Activated T-helper 1 cell treated with anti-CD3 and anti-CD28 coated beads, Interleukin-12 subunit alpha, Interleukin-12 subunit beta, Interleukin-2, Interleukin-4 antibody, amounts not matched to agents 30 ng/mL and 10 ng/mL and 1 ng/mL, durations not matched to agents 14 hours and 24 hours and 36 hours (primary cell): ENCODE measurements around the gene MRPL3. TPM values are rescaled to one million over a fixed set of nuclear protein-coding genes. Genes with fewer than 3 reads are reported as not detected.

ENCODE experiments used
- DNase-seq: peaks from one replicate; pipeline ENCODE4 v3.0.0; 2021; ENCODE audit warnings: low spot score
- H3K27ac Mint-ChIP-seq: one replicate; pipeline ENCODE4 v1.8.0; 2021; ENCODE audit warnings: mild to moderate bottlenecking, mixed read lengths
- H3K27me3 Mint-ChIP-seq: one replicate; pipeline ENCODE4 v1.8.0; 2022; ENCODE audit warnings: mild to moderate bottlenecking, moderate library complexity, mixed read lengths; ENCODE audit not compliant: insufficient read depth
- H3K36me3 Mint-ChIP-seq: one replicate; pipeline ENCODE4 v1.8.0; 2021; ENCODE audit warnings: low read depth, mixed read lengths
- H3K4me1 Mint-ChIP-seq: one replicate; pipeline ENCODE4 v1.8.0; 2021; ENCODE audit warnings: low read depth, mixed read lengths
- H3K4me3 Mint-ChIP-seq: one replicate; pipeline ENCODE4 v1.8.0; 2021; ENCODE audit warnings: mild to moderate bottlenecking, moderate library complexity, mixed read lengths
- H3K9me3 Mint-ChIP-seq: one replicate; pipeline ENCODE4 v1.8.0; 2021; ENCODE audit warnings: mixed read lengths
- intact Hi-C: fragments of 100-400 bp; cut with micrococcal nuclease; formaldehyde crosslinking; loops from one replicate; pipeline ENCODE4 v1.15.1; 2024
- total RNA-seq: library from RNA; stranded (reverse); gene quantifications from 2 replicates; pipeline ENCODE4 v1.2.3, GENCODE V29; 2022

MRPL3 gene
- total RNA-seq, 1 donor from 2014 or later = 166 TPM

- peaks cover 40% of the 10 kb centered on the region for H3K36me3 Mint-ChIP-seq
- no peak overlapping the region for H3K27ac Mint-ChIP-seq
- no peak overlapping the region for H3K4me3 Mint-ChIP-seq
- peaks cover 22% of the 10 kb centered on the region for H3K4me1 Mint-ChIP-seq
- no peaks in the 10 kb centered on the region for H3K9me3 Mint-ChIP-seq
- no peak for DNase-seq
- intact Hi-C loops = loop anchor here (1.0 kb wide), 1 partner anchor 15 kb away; no protein-coding TSS in a partner anchor
- H3K27me3 Mint-ChIP-seq = no peaks in the 10 kb centered on the region
Measured at GRCh38 chr3:131485119-131485518, 17.7 kb downstream of the MRPL3 start.

- no peak for DNase-seq
Measured at GRCh38 chr3:131484496-131485111, 18.2 kb downstream of the MRPL3 start.

GRCh38 chr3:131480116-131480515 lies 22.7 kb downstream of the MRPL3 start:
- DNase-seq = no peak
- intact Hi-C loops = no loop called here
- H3K36me3 Mint-ChIP-seq = peaks cover 36% of the 10 kb centered on the region
- H3K4me1 Mint-ChIP-seq = peaks cover 12% of the 10 kb centered on the region
- no peak overlapping the region for H3K4me3 Mint-ChIP-seq
- H3K27ac Mint-ChIP-seq = no peak overlapping the region
- no peaks in the 10 kb centered on the region for H3K9me3 Mint-ChIP-seq
- no peaks in the 10 kb centered on the region for H3K27me3 Mint-ChIP-seq

More at GRCh38 chr3:131484496-131485111, 18.2 kb downstream of the MRPL3 start:
- Mint-ChIP-seq H3K36me3 (peaks cover 42% of the 10 kb centered on the region), H3K27me3 (no peaks in the 10 kb centered on the region), H3K4me3 (no peak overlapping the region), H3K9me3 (no peaks in the 10 kb centered on the region), H3K4me1 (peaks cover 22% of the 10 kb centered on the region), H3K27ac (no peak overlapping the region)
- intact Hi-C loops = loop anchor here (1.0 kb wide), 1 partner anchor 14 kb away; no protein-coding TSS in a partner anchor

GRCh38 chr3:131477813-131478212 lies 25.0 kb downstream of the MRPL3 start:
- Mint-ChIP-seq H3K4me3 (no peak overlapping the region), H3K4me1 (peaks cover 14% of the 10 kb centered on the region), H3K27ac (no peak overlapping the region), H3K36me3 (peaks cover 28% of the 10 kb centered on the region), H3K27me3 (no peaks in the 10 kb centered on the region), H3K9me3 (no peaks in the 10 kb centered on the region)
- DNase-seq = no peak
- intact Hi-C loops = no loop called here

GRCh38 chr3:131474115-131474514 lies 28.7 kb downstream of the MRPL3 start:
- H3K36me3 Mint-ChIP-seq = peaks cover 33% of the 10 kb centered on the region
- H3K27ac Mint-ChIP-seq = no peak overlapping the region
- H3K9me3 Mint-ChIP-seq = no peaks in the 10 kb centered on the region
- H3K27me3 Mint-ChIP-seq = no peaks in the 10 kb centered on the region
- no peak overlapping the region for H3K4me3 Mint-ChIP-seq
- DNase-seq = no peak
- intact Hi-C loops = no loop called here
- H3K4me1 Mint-ChIP-seq = peaks cover 30% of the 10 kb centered on the region

GRCh38 chr3:131470377-131470776 lies 32.4 kb downstream of the MRPL3 start:
- peaks cover 32% of the 10 kb centered on the region for H3K36me3 Mint-ChIP-seq
- intact Hi-C loops = loop anchor here (1.0 to 2.0 kb wide), 3 partner anchors 15 to 84 kb away; no protein-coding TSS in a partner anchor
- H3K27ac Mint-ChIP-seq = peak overlapping the region; percentile 20
- no peak for DNase-seq
- no peak overlapping the region for H3K4me3 Mint-ChIP-seq
- peaks cover 26% of the 10 kb centered on the region for H3K4me1 Mint-ChIP-seq
- no peaks in the 10 kb centered on the region for H3K27me3 Mint-ChIP-seq
- no peaks in the 10 kb centered on the region for H3K9me3 Mint-ChIP-seq

- Mint-ChIP-seq H3K4me3 (no peak overlapping the region), H3K36me3 (peaks cover 39% of the 10 kb centered on the region), H3K27ac (no peak overlapping the region), H3K4me1 (no peaks in the 10 kb centered on the region), H3K27me3 (no peaks in the 10 kb centered on the region), H3K9me3 (no peaks in the 10 kb centered on the region)
- intact Hi-C loops = no loop called here
- DNase-seq = no peak
Measured at GRCh38 chr3:131458653-131459052, 44.1 kb downstream of the MRPL3 start.

GRCh38 chr3:131457220-131457619 lies 45.6 kb downstream of the MRPL3 start:
- no peaks in the 10 kb centered on the region for H3K4me1 Mint-ChIP-seq
- H3K4me3 Mint-ChIP-seq = no peak overlapping the region
- H3K9me3 Mint-ChIP-seq = no peaks in the 10 kb centered on the region
- DNase-seq = no peak
- no peaks in the 10 kb centered on the region for H3K27me3 Mint-ChIP-seq
- no peak overlapping the region for H3K27ac Mint-ChIP-seq
- intact Hi-C loops = no loop called here
- peaks cover 26% of the 10 kb centered on the region for H3K36me3 Mint-ChIP-seq

GRCh38 chr3:131454501-131454900 lies 48.3 kb downstream of the MRPL3 start:
- H3K9me3 Mint-ChIP-seq = no peaks in the 10 kb centered on the region
- H3K27me3 Mint-ChIP-seq = no peaks in the 10 kb centered on the region
- intact Hi-C loops = no loop called here
- no peak overlapping the region for H3K27ac Mint-ChIP-seq
- H3K4me3 Mint-ChIP-seq = no peak overlapping the region
- H3K36me3 Mint-ChIP-seq = peaks cover 11% of the 10 kb centered on the region
- H3K4me1 Mint-ChIP-seq = no peaks in the 10 kb centered on the region
- no peak for DNase-seq

GRCh38 chr3:131453533-131453932 lies 49.2 kb downstream of the MRPL3 start:
- H3K27ac Mint-ChIP-seq = no peak overlapping the region
- H3K27me3 Mint-ChIP-seq = no peaks in the 10 kb centered on the region
- H3K36me3 Mint-ChIP-seq = peaks cover 5% of the 10 kb centered on the region
- H3K4me1 Mint-ChIP-seq = no peaks in the 10 kb centered on the region
- no peak for DNase-seq
- intact Hi-C loops = no loop called here
- peaks cover 3% of the 10 kb centered on the region for H3K9me3 Mint-ChIP-seq
- no peak overlapping the region for H3K4me3 Mint-ChIP-seq

- DNase-seq = no peak
- H3K9me3 Mint-ChIP-seq = peaks cover 9% of the 10 kb centered on the region
- no peak overlapping the region for H3K4me3 Mint-ChIP-seq
- H3K27me3 Mint-ChIP-seq = peaks cover 3% of the 10 kb centered on the region
- intact Hi-C loops = no loop called here
- no peaks in the 10 kb centered on the region for H3K4me1 Mint-ChIP-seq
- no peaks in the 10 kb centered on the region for H3K36me3 Mint-ChIP-seq
- no peak overlapping the region for H3K27ac Mint-ChIP-seq
Measured at GRCh38 chr3:131447349-131447748, 55.4 kb downstream of the MRPL3 start.

GRCh38 chr3:131444180-131444579 lies 58.6 kb downstream of the MRPL3 start:
- no peaks in the 10 kb centered on the region for H3K4me1 Mint-ChIP-seq
- intact Hi-C loops = no loop called here
- H3K27ac Mint-ChIP-seq = no peak overlapping the region
- H3K9me3 Mint-ChIP-seq = peaks cover 9% of the 10 kb centered on the region
- no peak for DNase-seq
- no peaks in the 10 kb centered on the region for H3K36me3 Mint-ChIP-seq
- no peak overlapping the region for H3K4me3 Mint-ChIP-seq
- peaks cover 3% of the 10 kb centered on the region for H3K27me3 Mint-ChIP-seq

- H3K4me1 Mint-ChIP-seq = no peaks in the 10 kb centered on the region
- intact Hi-C loops = no loop called here
- no peak overlapping the region for H3K4me3 Mint-ChIP-seq
- peaks cover 2% of the 10 kb centered on the region for H3K27me3 Mint-ChIP-seq
- H3K36me3 Mint-ChIP-seq = no peaks in the 10 kb centered on the region
- H3K27ac Mint-ChIP-seq = no peak overlapping the region
- H3K9me3 Mint-ChIP-seq = no peaks in the 10 kb centered on the region
- no peak for DNase-seq
Measured at GRCh38 chr3:131439084-131439483, 63.7 kb downstream of the MRPL3 start.

GRCh38 chr3:131435000-131435399 lies 67.8 kb downstream of the MRPL3 start:
- intact Hi-C loops = no loop called here
- H3K4me1 Mint-ChIP-seq = no peaks in the 10 kb centered on the region
- H3K36me3 Mint-ChIP-seq = no peaks in the 10 kb centered on the region
- DNase-seq = no peak
- no peak overlapping the region for H3K4me3 Mint-ChIP-seq
- peaks cover 3% of the 10 kb centered on the region for H3K27me3 Mint-ChIP-seq
- no peak overlapping the region for H3K27ac Mint-ChIP-seq
- no peaks in the 10 kb centered on the region for H3K9me3 Mint-ChIP-seq
